ENCODE results near the gene USHBP1. TPM values are rescaled to one million over a fixed set of nuclear protein-coding genes. Genes with fewer than 3 reads are reported as not detected.
A peak's percentile ranks its signal among the peaks of the same experiment; 100 is the strongest.

The USHBP1 gene
- total and polyA plus RNA-seq, 9 donors: 5.2 to 8.8 (median 6.3) TPM

DNA sequence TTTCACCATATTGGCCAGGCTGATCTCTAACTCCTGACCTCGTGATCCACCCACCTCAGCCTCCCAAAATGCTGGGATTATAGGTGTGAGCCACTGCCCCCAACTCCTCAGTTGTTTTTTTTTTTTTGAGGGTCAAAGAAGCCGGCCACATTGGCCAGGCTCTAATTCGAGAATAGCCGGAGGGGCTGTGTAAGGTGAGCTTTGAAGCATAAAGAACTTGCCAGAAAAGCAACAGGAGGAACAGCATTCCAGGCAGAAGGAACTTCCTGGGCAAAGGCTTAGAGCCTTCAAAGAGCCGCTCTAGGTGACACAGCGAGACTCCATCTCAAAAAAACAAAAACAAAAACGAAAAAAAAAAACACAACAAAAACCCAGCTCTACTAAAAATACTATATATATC, 1.5 kb upstream of the USHBP1 start:
- Histone ChIP-seq H3K9me3 (replicated peaks; ENCODE audit: control insufficient read depth, low read depth, low read length) (no peaks in the 10 kb centered on the region), H3K4me1 (ENCODE audit: control insufficient read depth, insufficient read depth, low read length) (peaks cover 15% of the 10 kb centered on the region), H3K27ac (ENCODE audit: low read length) (no peak overlapping the region), H3K36me3 (ENCODE audit: control insufficient read depth, insufficient read depth, low read length) (peaks cover 15% of the 10 kb centered on the region), H3K27me3 (ENCODE audit: control insufficient read depth, insufficient read depth, low read length) (no peaks in the 10 kb centered on the region), H3K4me3 (ENCODE audit: low read length) (no peak overlapping the region)
- 82% methylated on average over 2 of the region's 7 CpGs for WGBS (ENCODE audit: insufficient coverage)
- DNase-seq: no peak

DNA sequence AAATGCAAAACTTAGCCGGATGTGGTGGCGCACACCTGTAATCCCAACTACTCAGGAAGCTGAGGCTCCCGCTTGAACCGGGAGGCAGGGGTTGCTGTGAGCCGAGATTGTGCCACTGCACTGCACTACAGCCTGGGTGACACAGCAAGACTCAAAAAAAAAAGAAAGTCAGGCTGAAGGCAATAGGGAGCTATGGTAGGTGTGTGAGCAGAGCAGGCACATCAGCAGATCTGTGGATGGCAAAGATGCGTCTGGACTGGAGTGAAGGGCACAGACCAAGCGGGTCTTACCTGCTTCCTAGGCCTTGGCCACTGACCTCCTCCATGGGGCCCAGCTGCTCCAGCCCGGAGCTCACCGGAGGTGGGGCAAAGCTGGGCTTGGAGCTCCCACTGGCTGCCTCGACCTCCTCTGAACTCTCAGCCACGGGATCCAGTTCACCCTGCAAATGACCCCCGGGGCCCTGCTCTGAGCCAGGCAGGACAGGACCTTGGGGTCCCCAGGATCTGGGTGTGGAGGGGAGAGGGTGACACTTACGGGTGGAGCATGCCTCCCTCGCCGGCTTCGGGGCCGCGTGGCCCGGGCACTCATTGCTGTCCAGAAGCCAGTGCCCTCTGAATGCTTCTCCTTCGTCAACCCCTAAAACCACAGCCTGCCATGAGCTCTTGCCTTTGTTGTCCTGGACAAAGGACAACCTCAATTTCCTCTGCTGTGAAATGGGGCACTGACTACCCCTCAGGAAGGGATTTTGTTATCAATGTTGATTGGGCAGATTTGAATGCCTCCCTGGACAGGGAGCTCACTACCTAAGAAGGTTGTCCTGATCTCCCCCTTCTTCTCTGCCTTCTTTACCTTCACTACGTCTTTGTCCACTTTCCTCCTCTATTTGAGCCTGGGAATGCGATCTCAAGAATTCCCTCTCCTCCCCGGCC, 569 bp downstream of the USHBP1 start:
- Histone ChIP-seq H3K4me3 (ENCODE audit: low read length) (peak overlapping the region; percentile 38), H3K36me3 (ENCODE audit: control insufficient read depth, insufficient read depth, low read length) (peaks cover 4% of the 10 kb centered on the region), H3K9me3 (replicated peaks; ENCODE audit: control insufficient read depth, low read depth, low read length) (peaks cover 10% of the 10 kb centered on the region), H3K4me1 (ENCODE audit: control insufficient read depth, insufficient read depth, low read length) (peaks cover 15% of the 10 kb centered on the region), H3K27ac (ENCODE audit: low read length) (peak overlapping the region; percentile 62), H3K27me3 (ENCODE audit: control insufficient read depth, insufficient read depth, low read length) (peaks cover 4% of the 10 kb centered on the region)
- 78% methylated on average over 14 of the region's 23 CpGs for WGBS (ENCODE audit: insufficient coverage)
- DNase-seq: no peak

DNA sequence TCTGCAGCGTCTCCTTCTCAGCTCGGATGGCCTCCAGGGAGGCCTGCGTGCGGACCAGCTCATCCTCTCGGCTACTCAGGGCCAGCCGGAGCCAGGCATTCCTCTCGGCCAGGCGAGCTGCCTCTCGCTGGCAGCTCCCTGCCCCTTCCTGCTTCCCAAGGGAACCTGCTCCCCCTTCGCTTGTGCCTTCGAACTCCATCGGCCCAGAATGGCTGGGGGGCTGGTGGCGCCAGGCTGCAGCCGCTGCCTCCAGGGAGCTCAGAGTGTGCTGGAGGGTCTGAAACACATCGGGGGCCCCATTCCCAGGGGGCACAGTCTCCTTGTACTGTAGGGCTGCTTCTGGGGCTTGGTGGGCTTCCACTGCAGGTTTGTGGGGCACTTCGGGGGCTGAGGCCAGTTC, 2.0 kb downstream of the USHBP1 start:
- Histone ChIP-seq H3K36me3 (ENCODE audit: control insufficient read depth, insufficient read depth, low read length) (no peaks in the 10 kb centered on the region), H3K27me3 (ENCODE audit: control insufficient read depth, insufficient read depth, low read length) (peaks cover 4% of the 10 kb centered on the region), H3K4me1 (ENCODE audit: control insufficient read depth, insufficient read depth, low read length) (peaks cover 9% of the 10 kb centered on the region), H3K27ac (ENCODE audit: low read length) (no peak overlapping the region), H3K9me3 (replicated peaks; ENCODE audit: control insufficient read depth, low read depth, low read length) (peaks cover 12% of the 10 kb centered on the region), H3K4me3 (ENCODE audit: low read length) (no peak overlapping the region)
- no peak for DNase-seq
- 51% methylated on average over 16 of the region's 16 CpGs for WGBS (ENCODE audit: insufficient coverage)

DNA sequence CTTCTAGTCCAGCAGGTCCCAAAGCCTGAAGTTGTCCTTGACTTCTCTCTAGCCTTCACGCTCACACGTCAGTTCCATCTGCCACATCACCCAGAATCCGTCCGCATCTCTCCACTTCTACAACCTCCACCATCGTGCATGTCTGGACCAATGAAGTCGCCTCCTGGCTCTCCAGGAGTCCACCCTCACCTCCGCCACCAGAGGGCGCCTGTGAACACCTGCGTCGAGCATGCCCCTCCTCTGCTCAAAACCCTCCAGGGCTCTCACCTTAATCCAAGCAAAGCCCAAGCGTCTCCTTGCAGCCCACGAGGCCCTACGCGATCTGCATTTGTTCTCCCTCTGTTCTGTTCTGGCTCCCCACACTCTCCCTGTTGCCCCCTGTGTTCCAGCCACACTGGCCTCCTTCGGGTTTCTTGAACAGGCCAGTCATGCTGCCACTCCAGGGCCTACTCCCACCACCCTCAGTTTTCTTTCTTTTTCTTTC, 3.7 kb downstream of the USHBP1 start:
- WGBS (ENCODE audit: insufficient coverage): 27% methylated on average over 15 of the region's 15 CpGs
- Histone ChIP-seq H3K27ac (ENCODE audit: low read length) (no peak overlapping the region), H3K4me1 (ENCODE audit: control insufficient read depth, insufficient read depth, low read length) (peaks cover 5% of the 10 kb centered on the region), H3K9me3 (replicated peaks; ENCODE audit: control insufficient read depth, low read depth, low read length) (peaks cover 12% of the 10 kb centered on the region), H3K4me3 (ENCODE audit: low read length) (no peak overlapping the region), H3K27me3 (ENCODE audit: control insufficient read depth, insufficient read depth, low read length) (peaks cover 6% of the 10 kb centered on the region), H3K36me3 (ENCODE audit: control insufficient read depth, insufficient read depth, low read length) (no peaks in the 10 kb centered on the region)
- no peak for DNase-seq

DNA sequence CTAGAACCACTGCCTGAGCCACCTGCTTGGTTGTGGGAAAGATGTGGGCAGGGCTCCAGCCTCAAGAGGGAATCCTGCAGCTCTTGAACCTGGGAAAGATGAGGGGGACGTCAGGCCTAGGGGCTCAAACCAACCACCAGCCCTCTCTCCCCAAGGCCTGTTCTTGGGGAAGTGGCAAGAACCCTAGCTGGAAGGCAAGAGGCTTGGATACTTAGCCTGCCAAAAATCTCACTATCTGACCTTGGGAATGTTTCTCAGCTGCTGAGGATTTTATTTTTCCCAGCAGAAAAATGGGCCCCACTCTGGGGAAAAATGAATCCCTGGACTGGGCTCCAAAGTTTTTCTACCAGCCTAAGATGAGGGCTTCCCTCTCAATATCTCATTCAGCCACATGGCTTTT, 4.6 kb downstream of the USHBP1 start:
- Histone ChIP-seq H3K9me3 (replicated peaks; ENCODE audit: control insufficient read depth, low read depth, low read length) (peaks cover 12% of the 10 kb centered on the region), H3K27ac (ENCODE audit: low read length) (no peak overlapping the region), H3K4me3 (ENCODE audit: low read length) (no peak overlapping the region), H3K36me3 (ENCODE audit: control insufficient read depth, insufficient read depth, low read length) (no peaks in the 10 kb centered on the region), H3K4me1 (ENCODE audit: control insufficient read depth, insufficient read depth, low read length) (peaks cover 4% of the 10 kb centered on the region), H3K27me3 (ENCODE audit: control insufficient read depth, insufficient read depth, low read length) (peaks cover 6% of the 10 kb centered on the region)
- no CpG with 5 or more reads among the region's 1 CpG for WGBS (ENCODE audit: insufficient coverage)
- no peak for DNase-seq

DNA sequence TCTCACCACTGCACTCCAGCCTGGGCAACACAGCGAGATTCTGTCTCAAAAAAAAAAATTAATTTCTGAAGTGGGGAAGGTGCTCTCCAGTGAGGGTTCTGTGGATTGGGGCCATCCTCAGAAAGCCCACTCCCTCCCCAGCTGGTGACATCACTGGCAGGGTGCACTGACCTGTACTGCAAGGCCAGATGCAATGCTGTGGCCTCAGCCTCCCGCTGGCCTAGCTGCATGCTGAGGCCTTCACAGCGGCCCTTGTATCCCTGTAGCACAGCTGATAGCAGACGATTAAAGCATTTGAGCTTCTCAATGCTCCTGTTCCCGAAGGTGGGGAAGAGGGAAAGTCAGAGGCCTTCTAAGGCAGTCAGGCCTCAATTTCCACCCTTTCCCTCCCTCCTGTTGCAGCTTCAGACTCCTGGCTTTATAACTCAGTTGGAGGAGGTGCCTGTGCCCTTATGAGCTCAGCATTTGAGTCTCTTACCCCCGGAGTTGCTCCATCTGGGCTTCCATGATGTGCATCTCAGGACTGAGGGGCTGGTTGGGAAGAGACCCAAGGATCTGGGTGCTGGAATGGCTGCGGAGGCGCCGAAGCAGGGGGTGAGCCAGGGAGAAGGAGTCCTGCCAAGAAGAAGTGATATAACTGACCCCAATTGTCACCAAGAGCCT, 5.3 kb downstream of the USHBP1 start:
- Histone ChIP-seq H3K4me1 (ENCODE audit: control insufficient read depth, insufficient read depth, low read length) (no peaks in the 10 kb centered on the region), H3K9me3 (replicated peaks; ENCODE audit: control insufficient read depth, low read depth, low read length) (peaks cover 12% of the 10 kb centered on the region), H3K27ac (ENCODE audit: low read length) (no peak overlapping the region), H3K27me3 (ENCODE audit: control insufficient read depth, insufficient read depth, low read length) (peaks cover 6% of the 10 kb centered on the region), H3K36me3 (ENCODE audit: control insufficient read depth, insufficient read depth, low read length) (no peaks in the 10 kb centered on the region), H3K4me3 (ENCODE audit: low read length) (no peak overlapping the region)
- DNase-seq: no peak
- 98% methylated on average over 4 of the region's 9 CpGs for WGBS (ENCODE audit: insufficient coverage)

DNA sequence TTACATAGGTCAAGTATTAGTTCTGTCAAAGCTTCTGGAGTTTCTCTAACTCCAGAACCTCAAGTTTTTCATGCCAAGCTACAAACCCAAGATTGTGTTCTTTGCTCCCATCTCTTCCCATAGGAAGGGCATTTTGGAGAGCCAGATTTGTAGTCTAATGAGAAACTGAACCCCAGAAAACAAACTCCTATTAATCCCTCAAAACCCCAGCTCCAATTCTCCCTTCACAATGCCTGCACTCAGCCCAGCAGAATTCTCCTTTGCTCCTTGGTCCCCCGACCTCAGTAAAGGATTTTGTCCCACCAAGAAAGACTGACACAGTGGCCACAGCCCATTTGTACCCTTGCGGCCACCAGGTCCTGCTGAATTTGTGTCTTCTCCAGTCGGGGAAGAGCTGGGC, 8.4 kb downstream of the USHBP1 start:
- Histone ChIP-seq H3K4me3 (ENCODE audit: low read length) (no peak overlapping the region), H3K36me3 (ENCODE audit: control insufficient read depth, insufficient read depth, low read length) (no peaks in the 10 kb centered on the region), H3K9me3 (replicated peaks; ENCODE audit: control insufficient read depth, low read depth, low read length) (peaks cover 12% of the 10 kb centered on the region), H3K27ac (ENCODE audit: low read length) (no peak overlapping the region), H3K27me3 (ENCODE audit: control insufficient read depth, insufficient read depth, low read length) (peaks cover 6% of the 10 kb centered on the region), H3K4me1 (ENCODE audit: control insufficient read depth, insufficient read depth, low read length) (no peaks in the 10 kb centered on the region)
- DNase-seq: no peak
- WGBS (ENCODE audit: insufficient coverage): 76% methylated on average over 3 of the region's 3 CpGs

DNA sequence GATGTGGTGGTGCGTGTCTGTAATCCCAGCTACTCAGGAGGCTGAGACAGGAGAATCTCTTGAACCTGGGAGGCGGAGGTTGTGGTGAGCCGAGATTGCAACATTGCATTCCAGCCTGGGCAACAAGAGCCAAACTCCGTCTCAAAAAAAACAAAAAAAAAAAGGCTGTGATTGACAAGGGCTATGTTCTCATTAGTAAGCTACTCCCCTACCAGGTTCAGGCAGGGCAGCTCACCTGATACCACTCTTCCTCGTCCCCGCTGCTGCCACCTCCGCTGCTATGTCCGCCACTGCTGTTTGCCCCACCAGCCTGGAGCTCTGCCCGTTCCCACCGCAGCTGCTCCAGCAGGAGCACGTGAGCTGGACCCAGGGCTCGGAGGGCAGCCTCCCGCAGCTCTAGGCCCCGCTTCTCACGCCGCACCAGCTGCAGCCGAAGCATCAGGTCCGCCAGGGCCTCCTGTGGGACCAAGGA, 9.4 kb downstream of the USHBP1 start:
- Histone ChIP-seq H3K36me3 (ENCODE audit: control insufficient read depth, insufficient read depth, low read length) (no peaks in the 10 kb centered on the region), H3K27ac (ENCODE audit: low read length) (no peak overlapping the region), H3K4me3 (ENCODE audit: low read length) (no peak overlapping the region), H3K4me1 (ENCODE audit: control insufficient read depth, insufficient read depth, low read length) (no peaks in the 10 kb centered on the region), H3K27me3 (ENCODE audit: control insufficient read depth, insufficient read depth, low read length) (peaks cover 6% of the 10 kb centered on the region), H3K9me3 (replicated peaks; ENCODE audit: control insufficient read depth, low read depth, low read length) (peaks cover 12% of the 10 kb centered on the region)
- 41% methylated on average over 15 of the region's 18 CpGs for WGBS (ENCODE audit: insufficient coverage)
- no peak for DNase-seq

DNA sequence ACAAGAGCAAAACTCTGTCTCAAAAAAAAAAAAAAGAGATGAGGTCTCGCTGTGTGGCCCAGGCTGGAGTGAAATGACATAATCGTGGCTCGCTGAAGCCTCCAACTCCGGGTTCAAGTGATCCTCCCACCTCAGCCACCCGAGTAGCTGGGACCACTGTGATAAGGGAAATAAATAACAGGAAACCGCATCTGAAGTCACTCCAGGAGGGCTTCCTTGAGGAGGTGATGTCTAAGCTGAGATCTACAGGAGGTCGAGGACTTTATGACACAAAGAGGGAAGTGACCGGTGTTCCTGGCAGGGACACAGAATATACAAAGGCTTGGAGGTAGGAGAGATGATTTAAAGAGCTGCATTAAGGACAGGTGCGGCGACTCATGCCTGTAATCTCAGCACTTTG, 9.9 kb downstream of the USHBP1 start:
- Histone ChIP-seq H3K27ac (ENCODE audit: low read length) (no peak overlapping the region), H3K27me3 (ENCODE audit: control insufficient read depth, insufficient read depth, low read length) (peaks cover 6% of the 10 kb centered on the region), H3K36me3 (ENCODE audit: control insufficient read depth, insufficient read depth, low read length) (no peaks in the 10 kb centered on the region), H3K4me1 (ENCODE audit: control insufficient read depth, insufficient read depth, low read length) (no peaks in the 10 kb centered on the region), H3K4me3 (ENCODE audit: low read length) (no peak overlapping the region), H3K9me3 (replicated peaks; ENCODE audit: control insufficient read depth, low read depth, low read length) (peaks cover 8% of the 10 kb centered on the region)
- no peak for DNase-seq
- 89% methylated on average over 8 of the region's 10 CpGs for WGBS (ENCODE audit: insufficient coverage)

DNA sequence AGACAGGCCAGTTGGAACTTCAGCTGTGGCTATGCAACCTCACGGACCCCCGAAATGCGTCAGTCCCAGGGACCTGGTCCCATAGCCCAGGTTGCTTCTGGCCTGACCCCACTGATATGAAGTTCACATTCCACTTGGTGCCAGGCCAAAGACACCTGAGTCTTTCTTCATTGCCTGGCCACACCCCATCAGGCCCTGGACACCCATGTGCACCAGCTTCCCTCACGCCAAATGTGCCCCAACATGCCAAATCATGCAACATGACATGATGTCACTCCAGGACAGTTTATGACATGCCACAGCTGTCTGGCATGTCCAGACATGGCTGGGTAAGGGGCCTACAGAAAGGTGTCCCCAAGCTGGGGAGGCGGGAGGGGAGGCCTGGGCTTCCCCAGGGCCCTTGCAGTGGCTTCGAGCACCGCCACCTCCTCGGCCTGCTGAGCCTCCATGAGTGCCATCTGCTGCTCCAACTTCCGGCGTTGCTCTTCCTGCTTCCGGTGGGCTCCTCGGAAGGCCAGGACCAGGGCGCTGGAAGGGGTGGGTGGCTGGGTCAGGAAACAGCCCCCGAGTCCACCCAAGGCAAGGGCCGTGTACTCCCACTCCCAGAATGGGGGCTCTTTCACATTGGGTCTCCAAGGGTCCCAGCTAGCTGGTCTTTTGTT, 14.5 kb downstream of the USHBP1 start:
- Histone ChIP-seq H3K4me1 (ENCODE audit: control insufficient read depth, insufficient read depth, low read length) (peaks cover 31% of the 10 kb centered on the region), H3K27ac (ENCODE audit: low read length) (no peak overlapping the region), H3K9me3 (replicated peaks; ENCODE audit: control insufficient read depth, low read depth, low read length) (no peaks in the 10 kb centered on the region), H3K36me3 (ENCODE audit: control insufficient read depth, insufficient read depth, low read length) (no peaks in the 10 kb centered on the region), H3K4me3 (ENCODE audit: low read length) (no peak overlapping the region), H3K27me3 (ENCODE audit: control insufficient read depth, insufficient read depth, low read length) (no peaks in the 10 kb centered on the region)
- no peak for DNase-seq
- WGBS (ENCODE audit: insufficient coverage): 87% methylated on average over 13 of the region's 15 CpGs
